ENCODE measurements around the gene SAP30BP.

- no peak for TF ChIP-seq MAX (IDR thresholded peaks at IDR 0.05; ENCODE audit: low read depth, low read length)
- TF ChIP-seq CTCF (IDR thresholded peaks at IDR 0.05; ENCODE audit: low read depth, low read length), result no peak
- TF ChIP-seq POLR2A (IDR thresholded peaks at IDR 0.05; ENCODE audit: extremely low read depth, insufficient read length), result no peak
These were observed 30.6 kb upstream of the SAP30BP start for GRCh38 chr17:75636381-75637142.

All from NB4 (cell line).